GM10266 (cell line): ENCODE data around the gene INSIG1.

ENCODE experiments used
- DNase-seq: peaks from one replicate; pipeline ENCODE4 v3.0.0; 2012; ENCODE audit errors: extremely low spot score
- TF ChIP-seq, protein P1 (sequence below): IDR thresholded peaks from 2 replicates; pipeline ENCODE4 v1.5.1; 2012; ENCODE audit warnings: mild to moderate bottlenecking, low read depth; ENCODE audit not compliant: control insufficient read depth, insufficient read depth; ENCODE audit errors: missing control alignments

INSIG1 gene

DNA sequence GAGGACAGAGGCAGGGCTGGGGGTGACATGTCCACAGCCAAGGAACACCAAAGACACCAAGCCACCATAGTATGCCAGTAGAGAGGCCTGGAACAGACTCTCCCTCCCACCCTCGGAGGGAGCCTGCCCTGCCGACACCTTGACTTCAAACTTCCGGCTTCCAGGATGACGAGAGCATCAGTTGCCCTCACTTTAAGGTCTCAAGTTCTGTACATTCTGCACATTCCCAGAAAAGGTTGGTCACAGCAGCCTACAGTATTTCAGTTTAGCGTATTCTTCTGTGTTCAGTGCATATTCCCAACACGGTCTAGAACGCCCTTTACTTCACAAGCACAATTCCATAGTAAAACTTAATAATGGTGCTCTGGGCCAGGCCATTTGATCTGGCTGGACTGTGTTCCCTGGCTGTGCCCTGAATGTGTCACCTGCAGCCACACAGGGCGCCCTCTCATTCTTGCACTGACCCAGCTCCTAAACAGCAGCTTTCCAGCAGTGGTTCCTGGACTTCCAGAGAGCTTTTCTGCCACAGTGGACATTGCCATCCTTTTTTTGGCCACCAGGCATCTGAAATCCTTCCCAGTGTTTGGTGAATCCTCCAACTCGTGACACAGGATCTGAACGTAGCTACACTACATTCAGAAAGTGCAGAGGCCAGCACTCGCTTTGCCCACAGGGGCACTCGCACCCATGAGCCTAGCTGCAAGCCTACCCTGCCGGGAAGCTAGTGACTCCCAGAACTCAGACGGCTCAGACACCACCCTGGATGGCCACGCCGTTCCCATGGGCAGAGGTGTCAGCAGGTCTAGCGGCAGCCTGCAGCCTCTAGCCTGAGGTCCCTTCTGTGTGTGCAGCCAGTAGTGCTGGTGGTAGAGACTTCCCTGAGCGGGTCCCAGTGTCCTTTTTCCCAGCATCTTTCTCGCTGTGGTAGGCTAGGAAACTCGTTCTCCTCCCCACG lies 36.4 kb upstream of the INSIG1 start:
- TF ChIP-seq, protein P1, sequence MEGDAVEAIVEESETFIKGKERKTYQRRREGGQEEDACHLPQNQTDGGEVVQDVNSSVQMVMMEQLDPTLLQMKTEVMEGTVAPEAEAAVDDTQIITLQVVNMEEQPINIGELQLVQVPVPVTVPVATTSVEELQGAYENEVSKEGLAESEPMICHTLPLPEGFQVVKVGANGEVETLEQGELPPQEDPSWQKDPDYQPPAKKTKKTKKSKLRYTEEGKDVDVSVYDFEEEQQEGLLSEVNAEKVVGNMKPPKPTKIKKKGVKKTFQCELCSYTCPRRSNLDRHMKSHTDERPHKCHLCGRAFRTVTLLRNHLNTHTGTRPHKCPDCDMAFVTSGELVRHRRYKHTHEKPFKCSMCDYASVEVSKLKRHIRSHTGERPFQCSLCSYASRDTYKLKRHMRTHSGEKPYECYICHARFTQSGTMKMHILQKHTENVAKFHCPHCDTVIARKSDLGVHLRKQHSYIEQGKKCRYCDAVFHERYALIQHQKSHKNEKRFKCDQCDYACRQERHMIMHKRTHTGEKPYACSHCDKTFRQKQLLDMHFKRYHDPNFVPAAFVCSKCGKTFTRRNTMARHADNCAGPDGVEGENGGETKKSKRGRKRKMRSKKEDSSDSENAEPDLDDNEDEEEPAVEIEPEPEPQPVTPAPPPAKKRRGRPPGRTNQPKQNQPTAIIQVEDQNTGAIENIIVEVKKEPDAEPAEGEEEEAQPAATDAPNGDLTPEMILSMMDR, result no peak
- no peak for DNase-seq

DNA sequence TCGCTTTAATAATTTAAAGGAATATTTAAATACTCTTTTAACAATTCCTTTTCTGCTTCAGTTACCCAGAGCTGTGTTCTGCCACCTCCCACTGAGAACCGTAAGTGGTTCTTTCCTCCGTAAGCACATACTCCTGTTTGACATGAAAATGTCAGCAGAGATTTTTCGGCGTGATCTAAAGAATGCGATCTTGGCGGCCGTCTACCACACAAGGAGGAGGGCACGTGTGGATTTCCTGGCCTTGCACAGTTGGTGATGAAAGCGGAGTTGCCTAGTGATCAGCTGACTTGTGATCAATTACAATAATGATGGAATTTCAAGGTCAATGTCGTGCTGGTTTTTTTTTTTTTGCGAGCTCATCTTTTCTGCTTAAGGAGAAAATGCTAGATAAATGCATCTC lies 35.6 kb upstream of the INSIG1 start:
- no peak for DNase-seq
- TF ChIP-seq, protein P1, result no peak

DNA sequence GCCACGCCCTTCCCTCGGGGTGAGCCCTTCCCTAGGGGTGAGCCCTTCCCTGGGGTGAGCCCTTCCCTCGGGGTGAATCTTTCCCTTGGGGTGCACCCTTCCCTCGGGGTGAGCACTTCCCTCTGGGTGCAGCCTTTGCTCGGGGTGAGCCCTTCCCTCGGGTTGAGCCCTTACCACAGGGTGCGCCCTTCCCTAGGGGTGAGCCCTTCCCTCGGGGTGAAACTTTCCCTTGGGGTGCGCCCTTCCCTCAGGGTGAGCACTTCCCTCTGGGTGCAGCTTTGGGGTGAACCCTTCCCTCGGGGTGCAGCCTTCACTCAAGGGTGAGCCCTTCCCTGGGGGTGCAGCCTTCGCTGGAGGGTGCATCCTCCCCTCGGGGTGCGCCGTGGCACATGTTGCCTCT lies 34.6 kb upstream of the INSIG1 start:
- TF ChIP-seq, protein P1, result no peak
- DNase-seq, result no peak

DNA sequence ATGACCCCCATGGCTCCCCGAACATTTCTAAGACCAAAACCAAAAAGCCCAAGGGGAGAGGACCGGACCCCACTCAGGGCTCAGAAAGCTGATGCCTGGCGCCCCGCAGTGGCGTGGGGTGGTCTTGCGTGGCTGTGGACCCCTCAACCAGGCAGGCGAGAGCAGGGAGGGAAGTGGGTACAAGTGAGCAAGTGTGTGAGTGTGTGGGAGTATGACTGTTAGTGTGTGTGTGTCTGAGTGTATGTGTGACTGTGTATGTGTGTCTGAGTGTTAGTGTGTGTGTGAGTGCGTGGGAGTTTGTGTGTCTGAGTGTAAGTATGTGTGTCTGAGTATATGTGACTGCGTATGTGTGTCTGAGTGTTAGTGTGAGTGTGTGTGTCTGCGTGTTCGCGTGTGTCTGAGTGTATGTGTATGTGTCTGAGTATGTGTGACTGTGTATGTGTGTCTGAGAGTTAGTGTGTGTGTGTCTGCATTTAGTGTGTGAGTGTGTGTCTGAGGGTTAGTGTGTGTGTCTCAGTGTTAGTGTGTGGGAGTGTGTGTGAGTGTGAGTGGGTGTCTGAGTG lies 34.0 kb upstream of the INSIG1 start:
- no peak for DNase-seq
- TF ChIP-seq, protein P1, result no peak

DNA sequence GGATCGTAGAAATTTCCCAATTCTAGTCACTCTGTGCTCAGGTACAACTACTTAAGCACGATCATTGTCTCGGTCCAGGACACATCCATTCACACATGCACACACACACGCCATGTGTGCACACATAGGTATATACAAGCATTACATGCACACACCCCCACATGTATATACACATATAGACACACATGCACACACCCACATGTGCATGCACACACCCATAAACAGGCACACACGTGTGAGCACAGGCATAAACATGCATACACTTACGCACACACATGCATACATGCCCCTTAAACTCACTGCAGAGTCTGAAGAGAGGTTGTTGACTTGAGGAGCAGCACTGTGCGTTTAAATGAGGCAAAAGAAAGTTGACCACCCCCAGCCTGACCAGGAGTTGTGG lies 32.5 kb upstream of the INSIG1 start:
- no peak for DNase-seq
- TF ChIP-seq, protein P1, result no peak

DNA sequence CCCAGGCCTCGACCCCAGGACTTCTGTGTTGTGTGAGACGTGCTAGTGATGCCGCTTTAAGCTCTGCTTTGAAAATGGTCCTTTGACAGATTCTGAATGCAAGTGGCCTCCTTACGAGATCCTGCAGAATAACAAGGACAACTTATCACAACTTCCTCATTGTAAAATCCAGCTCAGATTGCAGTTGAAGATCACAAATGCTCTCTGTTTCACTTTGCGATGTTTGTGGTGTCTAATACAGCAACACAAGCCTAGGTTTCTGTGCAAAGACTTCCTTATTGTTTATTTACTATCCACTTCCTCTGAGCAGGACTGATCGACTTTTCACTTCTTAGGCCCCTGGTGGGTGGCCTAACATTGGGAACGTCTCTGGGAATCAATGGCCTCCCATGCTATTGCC lies 31.7 kb upstream of the INSIG1 start:
- TF ChIP-seq, protein P1, result no peak
- DNase-seq, result no peak

DNA sequence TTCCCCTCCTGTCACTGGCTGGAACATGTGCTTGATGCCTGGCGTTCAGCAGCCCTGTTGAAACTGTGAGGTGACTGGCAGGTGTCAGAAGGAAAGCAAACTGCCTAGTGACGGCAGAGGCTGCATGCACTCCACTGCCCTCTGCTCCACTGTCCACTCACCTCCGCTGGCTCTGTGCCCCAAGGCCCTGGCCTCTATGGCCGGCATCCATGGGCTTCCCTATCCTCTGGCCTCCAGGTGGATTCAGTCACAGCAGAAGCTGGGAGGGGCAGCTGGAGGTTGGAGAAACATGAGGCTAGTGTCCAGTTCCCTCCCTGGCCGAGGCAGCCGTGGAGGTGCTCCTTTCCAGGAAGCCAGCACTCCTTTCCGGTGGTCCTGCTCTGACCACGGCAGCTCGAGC lies 31.2 kb upstream of the INSIG1 start:
- TF ChIP-seq, protein P1, result no peak
- no peak for DNase-seq
